Measurements from ENCODE around the gene ACACA. TPM values are rescaled to one million over a fixed set of nuclear protein-coding genes. Genes with fewer than 3 reads are reported as not detected.

Gene ACACA
- total and polyA plus RNA-seq, 2 donors (not counting 3 experiments of a cell fraction or from before 2014, with no cell fraction given): 55.3 to 124 TPM

DNA sequence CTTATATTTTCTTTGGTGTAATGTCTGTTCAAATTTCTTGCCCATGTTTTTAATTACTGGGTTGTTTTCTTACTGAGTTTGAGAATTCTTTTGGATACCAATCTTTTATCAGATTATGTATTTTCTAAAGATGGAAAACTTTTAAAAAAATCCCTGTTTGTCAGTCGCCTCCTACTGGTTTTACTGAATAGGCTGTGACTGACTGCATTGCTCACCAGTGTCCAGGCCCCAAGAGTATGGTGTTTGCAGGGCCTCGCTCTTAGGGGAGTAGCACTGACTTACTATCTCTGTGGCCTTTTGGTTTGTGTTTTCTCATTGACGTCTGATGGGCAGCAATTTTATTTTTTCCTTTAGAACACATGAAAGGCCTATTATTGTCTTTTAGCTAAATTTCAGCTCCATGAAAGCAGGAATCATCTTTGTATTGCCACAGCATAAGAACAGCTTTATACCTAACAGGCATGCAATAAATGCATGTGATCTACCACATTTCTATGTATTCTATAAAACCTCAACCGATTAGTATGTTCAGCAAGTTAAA is 269.5 kb downstream of the ACACA start:
- intact Hi-C loops (cut with micrococcal nuclease) (loop anchor here (5.0 kb wide), 1 partner anchor 70 kb away; no protein-coding TSS in a partner anchor), dilution Hi-C loops (cut with MboI; ENCODE audit: extremely low pct_ligation_motif_present, low sequenced_read_pairs) (no loop called here)
- no peak for TF ChIP-seq JUN (IDR thresholded peaks at IDR 0.05; ENCODE audit: borderline replicate concordance, insufficient read depth, insufficient read length, low read depth)
- TF ChIP-seq GATA2 (IDR thresholded peaks at IDR 0.05; ENCODE audit: insufficient read depth, insufficient read length, low read depth, low read length): no peak
- TF ChIP-seq POLR2A (IDR thresholded peaks at IDR 0.05; ENCODE audit: low read depth, low read length): no peak
- TF ChIP-seq, protein P1, sequence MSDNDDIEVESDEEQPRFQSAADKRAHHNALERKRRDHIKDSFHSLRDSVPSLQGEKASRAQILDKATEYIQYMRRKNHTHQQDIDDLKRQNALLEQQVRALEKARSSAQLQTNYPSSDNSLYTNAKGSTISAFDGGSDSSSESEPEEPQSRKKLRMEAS (IDR thresholded peaks at IDR 0.05; ENCODE audit: insufficient read depth, insufficient read length): no peak
- TF ChIP-seq, protein P2, sequence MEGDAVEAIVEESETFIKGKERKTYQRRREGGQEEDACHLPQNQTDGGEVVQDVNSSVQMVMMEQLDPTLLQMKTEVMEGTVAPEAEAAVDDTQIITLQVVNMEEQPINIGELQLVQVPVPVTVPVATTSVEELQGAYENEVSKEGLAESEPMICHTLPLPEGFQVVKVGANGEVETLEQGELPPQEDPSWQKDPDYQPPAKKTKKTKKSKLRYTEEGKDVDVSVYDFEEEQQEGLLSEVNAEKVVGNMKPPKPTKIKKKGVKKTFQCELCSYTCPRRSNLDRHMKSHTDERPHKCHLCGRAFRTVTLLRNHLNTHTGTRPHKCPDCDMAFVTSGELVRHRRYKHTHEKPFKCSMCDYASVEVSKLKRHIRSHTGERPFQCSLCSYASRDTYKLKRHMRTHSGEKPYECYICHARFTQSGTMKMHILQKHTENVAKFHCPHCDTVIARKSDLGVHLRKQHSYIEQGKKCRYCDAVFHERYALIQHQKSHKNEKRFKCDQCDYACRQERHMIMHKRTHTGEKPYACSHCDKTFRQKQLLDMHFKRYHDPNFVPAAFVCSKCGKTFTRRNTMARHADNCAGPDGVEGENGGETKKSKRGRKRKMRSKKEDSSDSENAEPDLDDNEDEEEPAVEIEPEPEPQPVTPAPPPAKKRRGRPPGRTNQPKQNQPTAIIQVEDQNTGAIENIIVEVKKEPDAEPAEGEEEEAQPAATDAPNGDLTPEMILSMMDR (IDR thresholded peaks at IDR 0.05; ENCODE audit: extremely low read depth in 1 of 2, insufficient read depth in 1 of 2, low read depth in 1 of 2, low read length in 2 of 2): no peak
- no peak for TF ChIP-seq EZH2 (IDR thresholded peaks at IDR 0.05; ENCODE audit: borderline replicate concordance, low read depth, low read length, severe bottlenecking)
- TF ChIP-seq MYC (IDR thresholded peaks at IDR 0.05; ENCODE audit: low read depth, low read length): no peak
- TF ChIP-seq POLR2AphosphoS5 (IDR thresholded peaks at IDR 0.05; ENCODE audit: insufficient read depth, low read depth, low read length): no peak
- no peak for TF ChIP-seq FOS (IDR thresholded peaks at IDR 0.05; ENCODE audit: borderline replicate concordance, insufficient read depth, low read length)
- H3K4me2 ChIP-seq (ENCODE audit: insufficient read depth, low read length): no peak overlapping the region
- DNase-seq (ENCODE audit: low read depth, low spot score): no peak
- H3K4me3 ChIP-seq (replicated peaks in 1 of 3; ENCODE audit: insufficient read depth in 1 of 3, low read depth in 1 of 3, low read length in 3 of 3): no peak overlapping the region
- no peak for FAIRE-seq
- no peaks in the 10 kb centered on the region for H3K4me1 ChIP-seq (ENCODE audit: control insufficient read depth, extremely low read depth, insufficient read depth, low read length)
- no TSS peak for BruUV-seq (replicated peaks)
- H3K27me3 ChIP-seq (ENCODE audit: control insufficient read depth in 2 of 2, insufficient read depth in 2 of 2, low read length in 2 of 2): no peaks in the 10 kb centered on the region
- no peaks in the 10 kb centered on the region for H3K79me2 ChIP-seq (ENCODE audit: control insufficient read depth, insufficient read depth, low read length)
- H2AFZ ChIP-seq (ENCODE audit: low read depth, low read length): no peak overlapping the region
- peaks cover 2% of the 10 kb centered on the region for H4K20me1 ChIP-seq (replicated peaks; ENCODE audit: control insufficient read depth, extremely low read depth, insufficient read depth, low read length)
- no peak overlapping the region for H3K9ac ChIP-seq (replicated peaks; ENCODE audit: extremely low read depth, insufficient read depth, low read length)
- no peak overlapping the region for H3K27ac ChIP-seq (ENCODE audit: insufficient read depth, low read depth, low read length)
- ChIA-PET CTCF (interaction anchor here (0.6 to 2.7 kb wide), 4 partner anchors 12 to 39 kb away, joined by 3 to 14 read pairs (median 4); no protein-coding TSS in a partner anchor), POLR2A (no interaction called here)
- no peaks in the 10 kb centered on the region for H3K9me3 ChIP-seq (replicated peaks; ENCODE audit: control insufficient read depth, insufficient read depth, low read length)
- peaks cover 4 to 5% of the 10 kb centered on the region in 2 experiments for H3K36me3 ChIP-seq (ENCODE audit: control insufficient read depth in 2 of 2, extremely low read depth in 1 of 2, insufficient read depth in 2 of 2, low read length in 2 of 2)
- H3K9me1 ChIP-seq (replicated peaks; ENCODE audit: control insufficient read depth, extremely low read depth, insufficient read depth, low read length): no peaks in the 10 kb centered on the region

Data from endothelial cell of umbilical vein (primary cell).